Dermis microvascular lymphatic vessel endothelial cell (primary cell): ENCODE measurements around the gene MICALL2. TPM values are rescaled to one million over a fixed set of nuclear protein-coding genes. Genes with fewer than 3 reads are reported as not detected.

ENCODE experiments used
- DNase-seq, 2 donors: peaks; one replicate each; pipeline versions ENCODE4 v3.0.0 to v3.0.0-alpha.2; 2010; ENCODE audit warnings: low read depth in 2 of 2
- total RNA-seq: library from RNA; depleted of rRNA; stranded (reverse); fragments of >200 nt; gene quantifications from 2 replicates; pipeline ENCODE4 v1.2.1, GENCODE V29; 2014

MICALL2 gene
- total RNA-seq, 1 donor from 2014 or later: 8.7 TPM

- peak in 1 of 2 donors; percentile 43 for DNase-seq
These were observed 40.6 kb downstream of the MICALL2 start for GRCh38 chr7:1418505-1419309.

GRCh38 chr7:1415389-1415990 lies 43.8 kb downstream of the MICALL2 start:
- DNase-seq: no peak

GRCh38 chr7:1413936-1414639 lies 45.2 kb downstream of the MICALL2 start:
- DNase-seq: no peak

- DNase-seq: peak; percentile 48 to 88
These were observed 46.7 kb downstream of the MICALL2 start for GRCh38 chr7:1412322-1413261.

GRCh38 chr7:1411414-1411813 lies 47.9 kb downstream of the MICALL2 start:
- no peak for DNase-seq

- no peak for DNase-seq
These were observed 48.3 kb downstream of the MICALL2 start for GRCh38 chr7:1410992-1411391.

GRCh38 chr7:1409555-1409954 lies 49.7 kb downstream of the MICALL2 start:
- DNase-seq: no peak

- DNase-seq: no peak
These were observed 50.8 kb downstream of the MICALL2 start for GRCh38 chr7:1408466-1408865.

- DNase-seq: no peak
These were observed 51.4 kb downstream of the MICALL2 start for GRCh38 chr7:1407892-1408291.

- no peak for DNase-seq
These were observed 54.2 kb downstream of the MICALL2 start for GRCh38 chr7:1404898-1405548.

- DNase-seq: no peak
These were observed 54.8 kb downstream of the MICALL2 start for GRCh38 chr7:1404460-1404809.

- peak; percentile 22 to 55 for DNase-seq
These were observed 55.4 kb downstream of the MICALL2 start for GRCh38 chr7:1403638-1404459.

GRCh38 chr7:1402791-1403637 lies 56.3 kb downstream of the MICALL2 start:
- DNase-seq: no peak

GRCh38 chr7:1402110-1402790 lies 57.0 kb downstream of the MICALL2 start:
- DNase-seq: no peak

- no peak for DNase-seq
These were observed 58.3 kb downstream of the MICALL2 start for GRCh38 chr7:1401011-1401410.

- DNase-seq: no peak
These were observed 58.9 kb downstream of the MICALL2 start for GRCh38 chr7:1400371-1400770.

- no peak for DNase-seq
These were observed 61.6 kb downstream of the MICALL2 start for GRCh38 chr7:1397491-1398327.

GRCh38 chr7:1396195-1396594 lies 63.1 kb downstream of the MICALL2 start:
- DNase-seq: no peak
